ENCODE data around the gene SCAANT1.

The SCAANT1 gene

DNA sequence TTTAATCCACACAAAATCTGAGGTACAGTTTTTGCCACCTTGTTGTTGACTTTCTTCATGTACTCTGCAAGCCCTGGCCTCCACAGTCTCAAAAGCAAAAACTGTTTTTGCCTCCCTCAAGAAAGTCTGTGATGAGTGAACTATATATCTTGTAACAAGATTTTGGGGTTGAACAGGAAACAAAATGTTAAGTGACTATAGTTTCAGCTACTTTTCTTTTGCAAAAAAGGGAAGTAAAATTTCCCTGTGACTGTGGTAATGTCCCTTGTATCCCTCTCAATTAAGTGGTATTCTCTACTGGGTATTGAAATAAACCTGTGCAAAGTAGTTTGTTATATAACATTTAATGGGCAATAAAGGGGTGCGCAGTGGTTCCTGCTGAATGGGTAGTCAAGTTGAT is 21.3 kb upstream of the SCAANT1 start:
- no peak for DNase-seq

DNA sequence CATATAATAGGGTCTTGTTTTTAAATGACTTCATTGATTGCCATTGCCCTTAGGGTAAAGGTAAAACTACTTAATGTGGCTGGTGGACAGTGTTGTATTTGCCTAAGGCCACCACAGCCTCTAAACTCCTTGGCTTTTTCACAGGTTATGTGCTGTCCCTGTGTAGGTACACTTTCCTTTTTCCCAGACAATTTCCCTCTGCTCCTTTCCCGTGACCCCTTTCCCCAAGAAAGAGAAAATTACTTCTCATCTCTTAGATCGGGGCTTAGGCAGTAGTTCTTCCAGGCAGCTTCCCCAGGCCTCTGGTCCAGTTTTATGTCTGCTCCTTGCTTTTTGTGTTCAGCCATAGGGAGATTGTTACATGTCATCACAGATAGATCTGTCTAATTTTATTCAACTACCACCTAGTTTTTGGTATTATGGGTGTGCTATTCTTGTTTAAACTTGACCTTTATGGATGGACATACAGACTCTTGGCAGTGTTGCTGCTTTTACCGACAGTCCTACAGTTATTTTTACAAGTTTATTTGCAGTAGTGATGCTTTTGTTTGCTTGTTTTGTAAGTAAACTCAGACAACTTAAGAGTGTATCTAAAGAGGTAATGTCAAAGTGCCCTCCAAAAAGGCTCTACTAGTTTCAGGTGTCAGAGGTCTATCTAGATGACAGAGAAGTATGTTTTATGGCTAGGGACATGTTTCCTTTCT is 20.5 kb upstream of the SCAANT1 start:
- DNase-seq = no peak

DNA sequence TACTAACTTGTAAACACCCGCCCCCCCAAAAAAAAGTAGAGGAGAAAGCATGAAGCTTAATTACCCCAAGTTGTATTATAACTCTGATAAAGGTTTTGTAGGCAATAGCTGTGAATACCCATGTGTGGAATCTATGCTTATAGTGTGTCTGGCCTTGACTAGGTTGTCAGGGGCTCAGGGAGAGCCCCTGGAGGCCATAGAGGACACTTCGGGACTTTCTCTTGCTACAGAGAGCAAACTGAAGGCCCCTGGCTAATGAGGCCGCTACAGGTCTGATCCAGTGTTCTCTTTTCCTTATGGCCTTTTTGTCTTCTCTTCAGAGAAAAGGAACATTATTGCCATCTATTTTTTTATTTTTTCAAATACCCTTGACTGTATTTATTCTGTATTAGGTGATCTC is 19.1 kb upstream of the SCAANT1 start:
- DNase-seq = no peak

DNA sequence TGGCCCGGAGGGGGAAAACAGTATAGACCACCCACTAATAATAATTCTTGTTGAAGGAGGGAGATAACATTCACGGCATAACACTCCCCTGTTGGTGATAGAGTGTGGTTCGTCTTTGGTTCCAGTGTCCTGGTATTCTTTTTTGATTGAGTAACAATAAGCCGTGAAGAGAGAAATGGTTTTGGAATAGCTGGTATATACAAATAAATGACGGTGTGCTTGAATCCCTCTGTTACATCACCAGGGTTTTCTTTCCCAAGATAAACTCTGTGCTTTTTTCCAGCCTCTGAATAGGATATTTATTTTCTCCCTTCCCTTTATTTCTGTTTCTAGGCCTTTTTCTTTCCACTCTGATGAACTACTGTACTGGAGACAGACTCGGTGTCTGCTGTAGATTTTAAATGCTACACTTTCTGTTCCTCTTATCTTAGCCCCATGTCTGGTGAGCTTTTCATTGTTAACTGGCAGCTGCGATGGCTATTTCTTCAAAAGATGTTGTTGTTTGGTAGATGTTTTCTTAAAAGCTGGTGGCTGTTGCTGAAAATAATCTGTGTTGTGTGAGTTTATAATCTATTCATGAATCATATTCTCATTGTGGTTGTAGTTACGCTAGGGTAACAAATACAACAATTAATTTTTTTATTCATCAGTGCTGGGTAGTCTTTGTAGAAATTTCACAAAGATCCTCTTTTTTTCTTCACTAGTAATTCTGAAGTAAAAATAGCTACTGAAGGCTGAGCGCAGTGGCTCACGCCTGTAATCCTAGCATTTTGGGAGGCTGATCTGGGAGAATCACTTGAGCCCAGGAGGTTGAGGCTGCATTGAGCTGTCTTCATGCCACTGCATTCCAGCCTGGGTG is 15.5 kb upstream of the SCAANT1 start:
- DNase-seq = no peak

DNA sequence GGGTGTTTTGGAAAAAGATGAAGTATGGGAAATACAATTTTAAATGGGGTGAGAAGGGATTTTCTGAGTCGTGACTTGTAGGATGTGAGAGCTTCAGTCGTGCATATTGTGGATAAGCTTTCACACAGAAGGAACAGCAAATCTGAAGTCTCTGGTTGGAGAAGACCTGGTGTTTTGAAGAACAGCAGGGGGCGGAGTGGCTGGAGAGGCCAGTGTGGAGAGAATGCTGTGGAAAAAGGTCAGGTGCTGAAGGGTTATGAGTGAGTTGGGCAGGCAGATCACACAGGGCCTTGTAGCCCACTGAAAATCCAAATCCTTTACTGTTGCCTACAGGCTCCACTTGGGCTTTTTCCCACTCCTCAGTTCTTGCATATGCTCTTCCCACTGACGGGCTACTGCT is 14.1 kb upstream of the SCAANT1 start:
- DNase-seq = no peak

DNA sequence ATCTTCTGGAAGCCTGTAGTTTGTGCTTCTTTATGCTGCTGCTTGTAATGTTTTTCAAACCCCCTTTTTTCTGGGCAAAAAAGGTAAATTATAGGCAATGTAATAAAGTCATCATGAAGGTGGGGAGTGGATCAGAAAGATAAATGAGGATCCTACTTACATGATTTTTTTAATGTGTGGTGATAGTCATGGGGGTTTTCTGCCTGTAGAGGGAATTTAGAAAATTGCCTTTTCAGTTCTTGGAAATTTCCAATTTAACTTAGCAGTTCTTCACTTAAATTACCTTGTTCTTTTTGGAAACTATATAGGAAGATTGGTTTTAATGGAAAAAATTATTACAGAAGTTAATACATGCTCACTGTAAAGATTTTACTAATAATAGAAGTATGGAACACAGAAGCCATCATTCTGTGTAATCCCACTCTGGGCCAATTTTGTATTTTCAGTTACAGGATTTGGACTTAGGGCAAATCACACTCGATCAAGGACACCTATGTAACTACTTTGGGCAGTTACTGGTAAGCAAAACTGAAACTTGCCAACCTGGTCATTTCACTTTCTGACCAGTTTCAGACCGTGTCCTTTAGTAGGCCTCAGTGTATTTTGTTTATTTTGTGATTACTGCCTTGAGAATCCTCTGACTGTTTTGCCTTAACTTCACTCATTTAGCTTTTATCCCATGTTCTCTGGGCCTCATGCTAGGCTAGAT is 10.5 kb upstream of the SCAANT1 start:
- no peak for DNase-seq

DNA sequence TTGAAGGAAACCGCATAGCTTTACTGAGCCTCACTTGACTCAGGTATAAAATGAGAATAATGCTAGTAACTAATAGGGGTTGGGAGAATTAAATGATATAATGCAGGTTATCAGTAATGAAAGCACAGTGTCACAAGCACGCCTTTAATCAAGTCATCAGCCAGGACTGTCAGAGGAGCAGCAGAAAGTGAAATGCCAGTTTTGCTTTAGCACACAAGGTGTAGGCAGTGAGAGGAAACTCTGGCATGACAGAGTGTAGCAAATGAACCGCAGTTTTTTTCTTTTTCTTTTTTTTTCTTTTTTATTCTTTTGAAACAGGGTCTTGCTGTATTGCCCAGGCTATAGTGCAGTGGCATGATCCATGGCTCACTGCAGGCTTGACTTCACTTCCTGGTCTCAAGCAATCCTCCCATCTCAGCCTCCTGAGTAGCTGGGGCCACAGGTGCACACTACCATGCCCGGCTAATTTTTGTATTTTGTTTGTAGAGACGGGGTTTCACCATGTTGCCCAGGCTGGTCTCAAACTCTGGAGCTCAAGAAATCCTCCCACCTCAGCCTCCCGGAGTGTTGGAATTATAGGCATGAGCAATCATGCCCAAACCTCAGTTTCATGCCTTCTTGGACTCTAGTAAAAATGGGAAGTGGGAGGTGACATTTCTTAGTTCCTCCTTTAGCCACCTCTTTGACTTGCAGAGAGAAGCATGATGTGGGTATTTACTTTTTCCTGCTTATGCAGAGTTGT is 9.7 kb upstream of the SCAANT1 start:
- no peak for DNase-seq

DNA sequence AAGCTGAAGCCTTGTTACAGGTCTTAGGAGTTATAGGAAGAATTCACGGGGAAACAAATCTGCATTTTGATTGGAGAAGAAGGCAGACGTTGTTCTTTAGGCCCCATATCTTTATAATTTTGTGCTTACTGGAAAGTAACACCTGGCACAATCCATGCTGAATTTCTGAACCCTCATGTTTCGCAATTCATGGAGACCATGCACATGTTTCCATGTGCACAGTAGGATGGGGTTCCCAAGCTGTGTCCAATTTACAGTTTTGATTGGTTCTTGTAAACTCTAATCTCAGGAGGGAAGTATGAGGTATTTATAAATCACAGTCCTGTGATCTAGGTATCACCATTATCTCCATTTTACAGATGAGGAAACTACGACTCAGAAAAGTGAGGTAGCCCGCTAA is 7.8 kb upstream of the SCAANT1 start:
- DNase-seq = no peak

DNA sequence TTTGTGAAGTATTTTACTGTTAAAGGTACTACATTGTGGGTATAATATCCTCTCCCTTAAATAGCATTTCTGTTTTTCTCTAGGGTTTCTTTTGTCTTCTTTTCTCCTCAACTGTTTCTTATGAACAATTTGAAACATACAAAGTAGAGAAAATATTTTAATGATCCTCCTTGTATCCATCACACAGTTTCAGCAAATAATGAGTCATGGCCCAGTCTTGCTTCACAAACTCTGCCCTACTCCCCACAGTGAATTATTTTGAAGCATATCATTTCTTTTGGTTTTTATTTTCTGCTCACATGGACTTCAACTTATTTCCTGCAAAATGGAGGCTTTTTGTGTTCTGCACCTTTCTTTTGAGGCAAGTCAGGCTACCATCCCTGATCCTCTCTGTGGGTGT is 6.1 kb upstream of the SCAANT1 start:
- no peak for DNase-seq

DNA sequence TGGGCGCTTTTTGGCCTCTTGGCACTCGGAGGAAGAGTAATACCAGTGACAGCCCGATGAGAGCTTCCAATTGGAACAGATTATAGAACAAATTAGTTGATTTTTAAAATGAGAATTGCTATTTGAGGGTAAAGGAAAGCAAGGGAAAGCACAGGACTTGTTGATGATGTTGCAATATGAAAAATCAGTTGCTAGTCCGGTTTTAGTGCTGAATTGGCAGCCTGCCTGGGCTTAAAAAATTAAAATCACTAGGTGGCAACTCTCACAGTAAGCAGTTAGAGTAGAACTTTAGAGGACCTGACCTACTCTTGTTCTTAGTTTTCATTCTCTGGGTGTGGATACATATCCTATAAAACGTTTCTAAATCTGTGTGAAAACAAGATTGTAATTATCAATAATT is 2.1 kb upstream of the SCAANT1 start:
- DNase-seq = no peak

DNA sequence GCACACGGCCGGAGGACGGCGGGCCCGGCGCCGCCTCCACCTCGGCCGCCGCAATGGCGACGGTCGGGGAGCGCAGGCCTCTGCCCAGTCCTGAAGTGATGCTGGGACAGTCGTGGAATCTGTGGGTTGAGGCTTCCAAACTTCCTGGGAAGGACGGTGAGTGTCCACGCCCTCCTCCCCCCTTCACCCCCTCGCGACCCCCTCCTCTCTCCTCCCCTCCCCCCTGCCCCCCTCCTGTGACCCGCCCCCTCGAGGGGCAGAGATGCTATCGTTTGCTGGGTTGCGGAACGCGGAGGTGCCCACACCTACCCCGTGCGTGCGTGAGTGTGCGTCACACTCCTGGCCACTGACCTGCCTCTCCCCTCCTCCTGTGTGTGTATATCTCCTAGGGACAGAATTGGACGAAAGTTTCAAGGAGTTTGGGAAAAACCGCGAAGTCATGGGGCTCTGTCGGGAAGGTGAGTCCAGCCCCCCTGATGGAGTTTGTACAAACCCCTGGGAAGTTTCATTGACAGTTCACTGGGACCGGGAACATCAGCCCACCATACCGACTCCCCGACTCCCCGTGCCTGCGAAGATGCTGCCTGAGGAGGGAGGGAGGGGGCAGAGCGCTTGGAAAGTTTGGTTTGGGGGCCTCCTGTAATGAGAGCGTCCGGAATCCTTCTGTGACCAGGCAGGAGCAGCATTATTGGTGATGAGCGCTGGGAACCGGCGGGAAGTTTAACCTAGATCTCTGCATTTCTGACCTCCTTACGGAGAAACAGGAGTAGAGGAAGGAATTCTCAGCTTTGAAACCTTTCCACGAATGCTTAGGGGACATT is 795 bp upstream of the SCAANT1 start:
- peak; percentile 82 for DNase-seq

DNA sequence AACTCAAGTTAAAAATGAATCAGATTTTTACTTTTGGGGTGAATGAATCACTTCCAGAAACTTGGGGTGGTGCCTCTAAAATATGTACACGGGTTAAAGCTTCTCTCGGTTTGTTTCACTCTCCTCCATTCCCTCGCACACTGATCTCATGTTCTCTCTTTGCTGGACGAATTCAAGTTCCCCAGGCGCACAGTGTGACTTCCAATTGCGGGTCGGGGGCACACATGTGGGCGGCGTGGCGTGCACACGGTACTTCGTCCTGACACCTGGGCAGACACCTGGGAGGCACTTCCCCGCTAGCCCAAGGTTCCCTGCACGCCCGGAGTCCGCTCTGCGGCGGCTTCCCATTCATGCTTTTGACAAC is 692 bp downstream of the SCAANT1 start:
- DNase-seq = no peak

DNA sequence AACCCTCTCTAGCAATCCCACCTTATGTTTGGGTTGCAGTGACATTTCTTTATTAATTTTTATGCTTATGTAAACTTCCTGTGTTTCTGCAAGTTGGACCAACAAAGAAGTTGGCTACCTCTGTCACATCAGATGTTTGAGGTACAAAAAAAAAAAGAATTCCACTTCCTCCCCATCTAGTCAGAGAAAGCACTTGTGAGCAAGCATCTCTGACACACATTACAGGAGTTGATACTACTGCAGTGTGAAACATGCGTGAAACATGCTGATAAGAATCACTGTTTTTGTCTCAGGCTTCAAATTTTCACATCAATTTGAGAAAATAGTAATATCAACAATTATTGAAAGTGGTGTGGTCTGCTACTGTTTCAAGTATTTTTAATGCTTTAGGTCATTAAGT is 1.3 kb downstream of the SCAANT1 start:
- DNase-seq = no peak

DNA sequence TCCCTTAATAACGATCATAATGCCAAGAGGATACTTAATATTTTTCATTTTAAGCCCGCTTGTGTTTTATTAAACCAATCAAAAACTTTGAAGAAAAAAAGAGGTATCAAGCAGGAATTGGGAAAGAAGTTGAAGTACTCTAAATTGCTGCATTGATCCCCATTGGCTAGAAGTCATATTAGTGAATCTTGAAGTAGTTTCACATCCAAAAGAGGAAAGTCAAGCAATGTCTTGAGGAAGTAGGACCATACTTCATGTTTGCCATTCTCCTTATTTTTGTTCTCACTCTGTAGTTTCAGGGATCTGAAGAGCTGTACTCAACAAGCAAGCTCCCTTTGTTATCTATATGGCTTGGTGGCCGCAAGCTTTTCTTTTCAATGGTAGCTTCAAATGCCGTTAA is 2.2 kb downstream of the SCAANT1 start:
- no peak for DNase-seq

DNA sequence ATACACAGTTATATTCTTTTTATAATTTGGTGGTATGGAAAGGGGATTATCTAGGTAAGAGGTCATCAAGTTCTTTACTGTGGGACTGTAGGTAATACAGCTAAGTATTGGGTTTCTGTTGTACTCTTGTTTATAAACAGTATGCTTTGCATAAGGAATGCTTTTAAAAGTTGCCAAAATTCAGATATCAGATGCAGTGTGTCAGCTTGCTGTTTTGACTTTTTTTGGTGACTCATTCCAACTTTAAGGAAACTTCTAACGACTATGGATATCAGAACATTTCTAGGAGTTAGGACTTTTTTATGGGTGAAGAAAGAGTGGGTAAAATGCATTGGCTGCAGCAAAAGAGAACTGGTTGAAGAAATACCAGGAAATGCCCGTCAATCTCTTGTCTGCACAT is 2.8 kb downstream of the SCAANT1 start:
- DNase-seq = no peak

DNA sequence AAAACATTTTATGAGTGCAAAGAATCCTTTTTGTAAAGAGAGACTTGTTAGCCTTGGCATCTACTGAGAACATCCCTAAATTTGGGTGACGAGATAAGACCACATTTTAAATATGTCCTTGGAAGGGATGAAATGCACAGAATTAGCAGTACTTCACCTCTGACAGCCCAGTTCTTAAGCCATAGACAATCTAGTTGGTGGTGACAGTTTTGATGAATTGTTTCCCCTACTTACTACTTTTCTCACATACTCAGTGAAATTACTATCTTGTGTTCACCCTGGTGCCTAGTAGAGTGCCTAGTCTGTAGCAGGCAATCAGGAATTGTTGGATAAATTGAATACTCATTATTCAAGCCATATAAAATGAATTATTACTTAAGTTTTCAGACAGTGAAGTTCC is 3.4 kb downstream of the SCAANT1 start:
- DNase-seq = no peak

DNA sequence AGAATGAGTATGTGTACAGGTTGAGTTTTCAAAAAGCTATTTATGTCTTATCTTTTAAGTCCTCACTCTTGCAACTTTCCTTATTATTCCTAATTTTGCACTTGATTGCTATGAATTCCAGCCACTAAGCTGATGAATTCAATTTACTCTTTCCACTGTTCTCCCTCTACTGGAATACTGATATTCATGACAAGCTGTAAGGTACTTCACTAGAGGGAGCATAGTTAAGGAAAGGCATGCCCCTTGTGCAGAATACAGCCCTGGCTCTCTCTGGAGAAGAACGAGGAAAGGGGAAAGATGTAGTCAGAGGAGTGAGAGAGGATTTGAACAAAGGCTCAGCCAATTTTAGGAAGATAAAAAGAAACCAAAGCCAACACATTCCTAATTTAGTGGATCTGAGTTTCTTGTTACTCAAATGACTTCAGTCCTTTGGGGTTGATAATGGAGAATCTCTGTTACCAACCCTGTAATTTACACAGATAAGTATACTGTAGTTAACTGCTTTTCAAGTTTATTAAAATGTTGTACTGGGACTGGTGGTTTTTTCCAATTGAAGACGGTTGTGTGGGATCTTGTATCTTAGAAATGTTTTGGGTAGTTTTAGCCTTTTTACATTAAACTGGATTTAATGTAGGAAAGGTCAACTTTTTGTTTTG is 4.0 kb downstream of the SCAANT1 start:
- DNase-seq = no peak

DNA sequence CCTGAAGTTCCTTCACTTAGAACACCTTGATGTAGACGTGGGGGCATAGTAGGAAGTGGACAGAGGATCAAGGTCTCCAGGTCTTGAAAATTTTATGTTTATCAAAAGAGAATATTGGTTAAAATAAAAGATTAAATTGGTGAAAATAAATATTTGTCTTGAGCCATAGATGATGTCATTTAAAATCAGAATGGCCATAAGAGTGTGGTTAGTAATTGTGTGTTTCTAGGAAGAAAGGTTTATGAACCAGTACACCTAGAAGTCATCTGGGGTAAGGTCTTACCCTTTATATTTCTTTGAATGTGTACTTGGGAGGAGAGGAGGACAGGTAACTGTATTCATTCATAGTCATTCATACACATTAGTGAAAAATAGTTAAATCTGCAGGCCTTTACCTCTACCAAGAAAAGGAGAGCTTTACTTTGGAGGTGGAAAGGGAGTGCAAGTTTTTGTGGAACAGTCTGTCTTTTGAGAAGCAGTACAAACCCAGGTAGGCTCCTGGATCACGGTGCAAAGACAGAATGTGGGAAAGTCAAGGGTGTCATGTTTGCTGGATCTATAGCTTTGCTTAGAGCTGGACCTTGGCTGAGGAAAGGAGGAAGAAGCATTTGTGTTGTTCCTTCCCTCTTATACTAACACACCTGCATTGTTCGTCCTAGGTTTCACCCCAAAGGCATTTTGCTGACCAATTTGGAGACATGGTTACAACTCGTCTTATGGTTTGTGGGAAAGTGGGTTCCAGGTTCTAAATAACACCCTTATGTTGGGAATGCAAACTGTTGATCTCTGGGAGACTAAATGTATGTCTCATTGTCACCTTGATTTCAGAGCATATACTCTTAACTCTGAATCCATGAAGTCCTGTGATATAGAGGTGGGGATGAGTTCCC is 6.2 kb downstream of the SCAANT1 start:
- DNase-seq = no peak

DNA sequence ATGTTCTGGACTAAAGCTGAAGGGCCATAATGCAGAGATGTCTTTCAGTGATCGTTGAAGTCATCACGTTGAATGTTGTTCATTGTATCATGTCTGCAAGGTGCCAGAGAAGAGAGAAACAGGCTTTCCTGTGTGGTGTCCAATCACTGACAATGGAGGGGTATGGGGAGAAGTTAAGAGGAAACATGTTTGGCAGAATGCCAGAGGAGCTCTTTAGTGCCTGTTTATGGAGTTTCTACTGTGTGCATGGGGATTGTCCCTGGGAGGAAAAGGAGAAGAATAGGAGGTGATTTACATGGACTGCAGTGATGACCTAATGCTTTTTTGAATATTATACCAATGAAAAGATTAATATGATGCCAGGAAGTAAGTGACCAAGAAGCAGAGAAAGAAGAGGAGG is 11.7 kb downstream of the SCAANT1 start:
- no peak for DNase-seq

DNA sequence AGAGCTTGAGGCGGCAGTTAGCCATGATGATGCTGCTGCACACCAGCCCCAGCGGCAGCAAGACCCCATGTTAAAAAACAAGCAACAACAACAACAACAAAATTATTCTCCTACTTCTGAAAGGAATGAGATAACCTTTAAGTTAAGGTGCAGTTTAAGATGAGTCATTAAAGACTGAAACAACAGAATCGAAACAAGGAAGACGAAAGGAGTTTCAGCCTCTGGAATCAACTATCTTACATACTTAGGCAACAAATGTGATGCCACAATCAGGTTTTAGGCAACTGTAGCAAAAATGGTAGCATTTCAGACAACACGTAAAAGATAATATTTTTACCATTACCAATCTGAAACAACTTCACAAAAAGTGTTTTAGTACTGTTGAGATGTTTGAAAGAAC is 12.2 kb downstream of the SCAANT1 start:
- DNase-seq = no peak

Measured in left hindlimb (tissue), 1 donor.